NB4 (cell line): Measurements from ENCODE around the gene AKAP6.

ENCODE experiments used
- POLR2A ChIP-seq: IDR thresholded peaks from 2 replicates; pipeline ENCODE4 v1.6.1; 2011; ENCODE audit warnings: mild to moderate bottlenecking; ENCODE audit not compliant: insufficient read length; ENCODE audit errors: extremely low read depth
- TF ChIP-seq, protein P1 (sequence below): IDR thresholded peaks from one replicate; pipeline ENCODE4 v1.5.1; 2012; ENCODE audit warnings: low read depth, low read length

- TF ChIP-seq, protein P1, sequence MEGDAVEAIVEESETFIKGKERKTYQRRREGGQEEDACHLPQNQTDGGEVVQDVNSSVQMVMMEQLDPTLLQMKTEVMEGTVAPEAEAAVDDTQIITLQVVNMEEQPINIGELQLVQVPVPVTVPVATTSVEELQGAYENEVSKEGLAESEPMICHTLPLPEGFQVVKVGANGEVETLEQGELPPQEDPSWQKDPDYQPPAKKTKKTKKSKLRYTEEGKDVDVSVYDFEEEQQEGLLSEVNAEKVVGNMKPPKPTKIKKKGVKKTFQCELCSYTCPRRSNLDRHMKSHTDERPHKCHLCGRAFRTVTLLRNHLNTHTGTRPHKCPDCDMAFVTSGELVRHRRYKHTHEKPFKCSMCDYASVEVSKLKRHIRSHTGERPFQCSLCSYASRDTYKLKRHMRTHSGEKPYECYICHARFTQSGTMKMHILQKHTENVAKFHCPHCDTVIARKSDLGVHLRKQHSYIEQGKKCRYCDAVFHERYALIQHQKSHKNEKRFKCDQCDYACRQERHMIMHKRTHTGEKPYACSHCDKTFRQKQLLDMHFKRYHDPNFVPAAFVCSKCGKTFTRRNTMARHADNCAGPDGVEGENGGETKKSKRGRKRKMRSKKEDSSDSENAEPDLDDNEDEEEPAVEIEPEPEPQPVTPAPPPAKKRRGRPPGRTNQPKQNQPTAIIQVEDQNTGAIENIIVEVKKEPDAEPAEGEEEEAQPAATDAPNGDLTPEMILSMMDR = no peak
- no peak for TF ChIP-seq POLR2A
Measured at GRCh38 chr14:32756173-32756572, 427.1 kb downstream of the AKAP6 start.
